Umbilical cord (tissue), 2 donors: ENCODE measurements around the gene IGLL5. TPM values are rescaled to one million over a fixed set of nuclear protein-coding genes. Genes with fewer than 3 reads are reported as not detected.

Experiments used
- DNase-seq: peaks from one replicate; pipeline ENCODE4 v3.0.0-alpha.2; 2015; ENCODE audit warnings: low spot score
- total RNA-seq: library from RNA; depleted of rRNA; stranded (reverse); fragments of >200 nt; gene quantifications from one replicate; pipeline ENCODE4 v1.2.3, GENCODE V29; 2014; ENCODE audit warnings: low replicate concordance; ENCODE audit not compliant: insufficient read depth

Gene IGLL5
- total RNA-seq, 1 donor from 2014 or later: 1.9 TPM

DNA sequence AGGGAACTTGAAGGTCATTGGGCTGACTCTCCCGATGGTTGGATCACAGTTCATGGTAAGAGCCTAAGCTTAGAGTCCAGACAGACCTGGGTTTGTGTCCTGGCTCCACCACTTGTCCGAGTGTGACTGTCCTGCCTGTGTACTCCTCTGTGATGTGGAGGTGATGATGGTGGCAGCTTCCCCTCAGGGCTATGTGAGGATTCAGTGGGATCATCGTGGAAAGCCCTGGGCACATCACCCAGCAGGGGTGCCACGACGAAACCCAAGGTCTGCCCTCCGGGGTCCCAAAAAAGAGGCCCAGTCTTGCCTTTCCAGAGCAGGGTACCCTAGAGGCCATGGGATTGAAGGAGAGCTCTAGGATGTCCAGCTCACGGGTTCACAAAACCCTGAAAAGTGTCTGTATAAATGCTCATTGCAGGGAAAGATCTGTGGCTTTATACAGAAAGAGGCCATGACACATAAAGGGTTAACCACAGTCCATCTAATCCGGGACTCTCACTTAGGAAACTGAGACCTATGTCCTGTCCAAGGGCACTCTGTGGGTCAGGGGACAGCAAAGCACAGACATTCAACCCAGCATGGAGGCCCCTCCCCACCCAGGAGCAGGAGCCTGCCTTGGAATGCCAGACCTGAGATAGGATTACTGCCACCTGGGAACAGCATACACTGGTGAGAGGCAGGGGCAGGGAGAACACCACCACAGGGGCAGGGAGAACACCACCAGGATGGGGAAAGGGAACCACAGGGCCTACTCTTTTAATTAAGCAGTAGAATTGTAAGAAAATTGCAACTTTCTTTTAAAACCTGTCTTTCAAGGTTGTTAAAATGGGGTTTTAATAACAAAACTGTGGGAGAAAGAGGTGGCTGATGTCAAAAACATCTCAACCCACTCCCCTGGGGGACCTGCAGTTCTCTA lies 51.3 kb downstream of the IGLL5 start:
- no peak for DNase-seq

DNA sequence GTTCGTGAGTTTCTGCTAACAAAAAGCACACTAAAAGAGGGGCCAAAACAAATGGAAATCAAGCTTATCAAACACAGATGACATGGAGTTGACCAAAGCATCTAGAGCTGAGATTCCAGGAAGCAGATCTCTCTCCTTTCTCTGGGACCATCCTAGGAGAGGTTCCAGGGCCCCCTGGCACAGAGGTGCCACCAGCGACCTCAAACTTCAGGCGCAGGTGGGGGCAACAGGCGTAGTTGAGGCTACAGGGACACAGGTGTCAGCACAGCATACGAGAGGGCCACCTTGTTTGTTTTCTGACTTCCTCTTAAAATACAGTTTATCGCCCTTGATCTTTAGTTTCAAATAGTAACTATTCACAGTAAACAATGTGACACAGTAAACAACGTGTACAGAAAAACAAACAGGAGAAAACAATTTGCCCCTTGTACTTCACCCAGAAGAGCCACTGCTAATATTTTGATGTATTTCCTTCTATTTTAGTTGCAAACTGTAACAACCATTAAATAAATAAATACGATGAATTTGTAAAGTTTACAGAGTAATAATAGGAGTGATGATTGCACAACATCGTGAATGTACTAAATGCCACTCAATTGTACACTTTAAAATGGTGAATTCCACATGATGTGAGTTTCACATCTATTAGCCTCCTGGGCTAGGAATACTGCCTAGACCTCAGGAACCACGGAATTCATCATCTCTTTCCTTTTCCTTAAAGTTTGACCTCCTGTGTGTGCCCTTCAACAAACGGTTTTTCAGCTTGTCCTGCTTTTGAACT lies 52.2 kb downstream of the IGLL5 start:
- no peak for DNase-seq

DNA sequence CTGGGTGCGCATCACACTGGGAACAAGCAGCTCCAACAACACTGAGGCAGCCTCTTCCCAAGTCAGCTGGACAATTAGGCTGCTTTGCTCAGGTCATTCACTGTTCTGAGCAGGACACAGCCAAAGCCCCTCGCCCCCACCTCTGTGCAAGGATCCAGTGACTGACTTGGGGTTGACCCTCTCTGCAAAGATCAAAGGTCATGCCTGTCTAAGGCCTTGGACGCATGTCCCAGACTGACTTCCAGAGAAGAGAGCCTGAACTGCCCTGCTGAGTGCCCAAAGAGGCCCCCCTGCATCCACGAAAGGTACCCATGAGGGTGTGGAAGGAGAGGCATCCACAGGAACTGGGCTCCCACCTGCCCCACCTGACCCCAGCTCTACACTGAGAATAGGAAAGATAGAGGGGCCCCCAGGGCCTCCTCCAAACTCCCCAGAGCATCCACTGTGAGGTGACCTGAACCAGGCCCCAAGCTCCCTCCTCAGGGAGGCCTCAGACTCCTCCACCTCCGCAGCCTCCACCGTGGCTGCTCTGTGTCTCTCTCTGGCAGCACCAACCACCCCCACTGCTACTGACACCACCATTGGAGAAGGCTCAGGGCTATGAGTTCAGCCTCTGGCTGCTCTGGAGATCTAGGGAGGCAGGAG lies 53.5 kb downstream of the IGLL5 start:
- DNase-seq: no peak

DNA sequence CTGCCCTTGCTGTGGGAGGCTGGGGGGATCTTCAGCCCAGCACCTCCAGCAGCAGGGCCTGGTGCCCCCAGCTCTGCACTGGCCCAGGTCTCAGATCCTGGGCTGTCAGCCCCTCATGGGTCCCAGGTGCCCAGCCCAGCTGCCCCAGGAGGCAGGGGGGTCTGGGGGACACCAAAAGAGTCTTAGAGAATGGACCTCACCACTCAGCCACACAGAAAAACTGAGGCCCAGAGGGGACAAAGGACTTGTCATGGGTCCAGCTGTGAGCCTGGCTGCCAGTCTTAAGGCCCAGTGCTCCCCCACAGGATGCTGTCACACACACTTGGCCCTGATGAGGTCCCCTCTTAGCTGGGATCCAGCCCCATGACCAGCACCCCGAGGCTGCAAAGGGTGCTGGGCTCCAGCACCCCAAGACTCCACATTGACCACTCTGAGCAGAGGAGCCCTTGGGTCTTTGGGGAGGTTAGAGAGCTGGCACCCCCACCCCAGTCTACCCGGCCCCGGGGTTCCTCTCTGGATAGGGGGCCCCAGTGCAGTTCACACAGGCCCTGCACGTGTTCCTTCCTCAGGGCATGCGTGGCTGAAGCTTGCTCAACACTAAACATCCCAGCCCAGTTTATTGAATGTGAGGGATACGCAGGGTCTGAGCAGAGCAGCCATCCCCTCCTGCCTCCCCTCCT lies 54.4 kb downstream of the IGLL5 start:
- no peak for DNase-seq

DNA sequence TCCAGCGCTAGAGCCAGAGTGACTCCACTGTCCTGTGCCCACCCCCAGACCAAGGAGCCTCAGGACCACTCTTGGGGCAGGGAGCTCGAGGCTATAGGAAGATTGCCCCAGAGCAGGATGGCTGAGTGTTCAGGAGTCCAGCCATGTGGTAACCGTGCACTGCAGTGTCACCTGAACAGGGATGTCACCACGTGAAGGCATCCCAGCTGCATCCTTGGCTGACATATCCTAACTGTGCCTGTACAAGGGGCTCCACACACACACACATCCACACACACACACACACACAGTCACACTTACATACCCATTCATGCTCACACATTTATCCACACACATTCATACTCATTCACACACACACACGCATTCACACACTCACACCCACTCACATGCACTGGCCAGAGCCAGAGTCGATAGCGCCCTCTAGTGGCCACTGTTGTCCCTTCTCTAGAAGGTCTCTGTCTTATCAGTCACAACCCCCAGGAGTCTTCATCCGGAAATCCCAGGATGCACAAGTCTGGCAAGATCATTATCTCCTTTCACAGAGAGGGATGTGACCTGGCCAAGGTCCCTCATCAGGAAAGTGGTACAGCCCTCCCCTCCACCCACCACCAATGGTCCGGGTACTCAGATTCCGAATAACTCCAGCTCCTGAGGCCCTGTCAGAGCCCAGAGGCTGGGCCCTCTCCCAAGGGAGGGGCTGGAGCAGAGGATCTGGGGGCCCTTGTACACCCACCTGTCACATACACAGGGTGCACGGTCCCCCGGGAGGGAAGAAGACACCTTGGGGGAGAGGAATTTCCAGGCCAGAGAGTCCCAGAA lies 55.1 kb downstream of the IGLL5 start:
- DNase-seq: no peak

DNA sequence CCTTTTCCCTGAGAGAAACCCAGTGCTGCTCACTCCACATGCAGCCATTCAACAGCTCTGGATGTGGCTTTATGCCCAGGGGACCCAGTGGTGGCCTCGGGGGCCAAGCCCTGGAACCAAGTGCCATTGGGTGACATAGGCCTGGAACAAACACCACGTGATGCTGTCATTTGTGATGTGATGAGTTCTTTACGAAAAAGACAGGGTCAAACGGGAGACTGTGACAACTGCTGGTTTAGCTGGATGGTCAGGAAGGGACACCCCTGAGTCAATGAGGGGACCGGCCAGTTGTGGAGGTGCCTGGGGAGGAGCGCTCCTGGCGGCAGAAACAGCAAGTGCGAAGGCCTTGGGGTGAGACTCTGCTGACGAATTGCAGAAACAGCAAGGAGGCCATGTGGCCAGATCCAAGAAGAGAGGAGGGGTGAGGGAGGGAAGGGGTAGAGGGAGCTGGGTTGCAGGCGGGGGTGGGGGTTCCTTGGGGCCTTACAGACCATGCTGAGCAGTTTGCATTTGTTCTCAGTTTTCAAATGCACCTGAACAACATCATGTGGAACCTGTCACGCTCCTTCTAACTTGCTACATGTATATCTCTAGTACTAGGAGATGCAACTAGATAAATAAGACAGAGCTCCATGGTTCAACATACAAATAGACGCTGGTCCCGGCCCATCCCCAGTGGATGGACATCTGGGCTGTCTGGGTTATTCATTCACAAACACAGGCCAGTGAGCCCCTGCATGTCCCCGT lies 56.1 kb downstream of the IGLL5 start:
- no peak for DNase-seq

DNA sequence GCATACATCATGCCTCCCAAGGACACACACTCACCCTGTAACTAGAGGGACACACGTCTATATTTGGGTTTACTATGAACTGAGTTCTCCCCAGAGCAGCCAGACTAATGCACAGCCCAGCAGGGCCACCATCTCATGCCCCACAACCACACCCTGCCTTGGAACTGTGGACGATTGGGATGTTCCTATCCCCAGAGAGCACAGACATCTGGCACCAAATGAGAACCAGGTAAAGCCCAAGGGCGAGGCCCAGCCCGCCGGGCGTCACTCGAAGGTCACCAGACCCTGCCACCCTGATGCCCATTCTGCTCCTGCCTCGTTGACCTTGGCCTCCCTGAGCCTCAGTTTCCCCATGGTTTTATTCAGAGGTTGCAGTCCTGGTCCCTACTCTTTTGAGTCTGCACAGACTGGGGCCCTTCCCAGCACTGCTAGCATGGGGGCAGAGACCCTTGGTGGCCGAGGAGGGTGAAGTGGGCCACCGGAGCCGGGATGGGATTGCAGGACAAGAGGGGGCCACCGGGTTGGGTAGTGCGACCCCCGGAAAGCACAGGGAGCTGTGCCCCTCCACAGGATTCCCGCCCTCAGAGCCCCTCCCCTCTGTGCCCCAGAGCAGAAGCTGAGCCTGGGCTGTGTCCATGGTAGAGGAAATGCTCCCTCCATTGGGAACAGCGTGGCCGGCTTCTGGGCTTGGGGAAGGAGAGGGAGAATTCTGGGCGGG lies 56.8 kb downstream of the IGLL5 start:
- no peak for DNase-seq

DNA sequence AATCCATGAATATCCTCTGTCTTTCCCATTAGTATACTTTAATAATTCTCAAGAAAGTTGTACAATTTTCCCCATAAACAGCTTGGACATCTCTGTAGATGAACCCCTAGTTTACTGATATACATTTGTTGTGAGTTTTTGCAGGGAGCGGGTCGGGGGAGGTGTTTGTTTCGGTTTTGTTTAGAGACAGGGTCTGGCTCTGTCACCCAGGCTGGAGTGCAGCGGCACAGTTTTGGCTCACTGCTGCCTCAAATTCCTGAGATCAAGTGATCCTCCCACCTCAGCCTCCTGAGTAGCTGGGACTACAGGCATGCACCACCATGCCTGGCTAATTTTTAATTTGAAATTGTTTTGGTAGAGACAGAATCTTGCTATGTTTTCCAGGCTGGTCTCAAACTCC lies 57.6 kb downstream of the IGLL5 start:
- no peak for DNase-seq

Other genes with a start within 250 kb of the IGLL5 start
- not detected for gene GGTLC2, start 243.2 kb upstream of the IGLL5 start, total RNA-seq
- gene GNAZ, start 182.7 kb downstream of the IGLL5 start, total RNA-seq: 15.6 TPM